Smooth muscle cell of the brain vasculature (primary cell): ENCODE measurements around the gene LRP1-AS.
"Not testable (repeated sequence)": the region's sequence is repeated elsewhere in the genome, so short reads cannot be mapped to it uniquely, and the experiment has no call there.

Experiments
- DNase-seq: peaks from one replicate; pipeline ENCODE4 v3.0.0-alpha.2; 2012; ENCODE audit warnings: low read depth, low spot score

LRP1-AS gene

GRCh38 chr12:57120718-57121117 lies 26.7 kb downstream of the LRP1-AS start:
- not testable (repeated sequence) for DNase-seq

- no peak for DNase-seq
Observed at GRCh38 chr12:57119294-57120085, 27.9 kb downstream of the LRP1-AS start.

GRCh38 chr12:57118711-57119271 lies 28.6 kb downstream of the LRP1-AS start:
- DNase-seq: no peak

- no peak for DNase-seq
Observed at GRCh38 chr12:57116580-57117281, 30.7 kb downstream of the LRP1-AS start.

- DNase-seq: no peak
Observed at GRCh38 chr12:57112492-57113294, 34.7 kb downstream of the LRP1-AS start.

GRCh38 chr12:57111031-57111734 lies 36.2 kb downstream of the LRP1-AS start, which contains the start of gene STAT6:
Gene STAT6 (minus strand): TSS chr12:57111362. CDS start chr12:57108278, 3,084 bp downstream.
- no peak for DNase-seq

- no peak for DNase-seq
Observed at GRCh38 chr12:57110104-57111030, 37.1 kb downstream of the LRP1-AS start.

- DNase-seq: no peak
Observed at GRCh38 chr12:57109207-57110103, 38.0 kb downstream of the LRP1-AS start.

GRCh38 chr12:57107456-57108155 lies 39.8 kb downstream of the LRP1-AS start:
- DNase-seq: no peak

GRCh38 chr12:57106021-57106708 lies 41.3 kb downstream of the LRP1-AS start:
- DNase-seq: no peak

GRCh38 chr12:57105011-57105753 lies 42.2 kb downstream of the LRP1-AS start:
- no peak for DNase-seq

GRCh38 chr12:57104292-57104910 lies 43.0 kb downstream of the LRP1-AS start:
- DNase-seq: no peak

- DNase-seq: no peak
Observed at GRCh38 chr12:57103856-57104255, 43.6 kb downstream of the LRP1-AS start.

- DNase-seq: no peak
Observed at GRCh38 chr12:57101892-57102695, 45.3 kb downstream of the LRP1-AS start.

- no peak for DNase-seq
Observed at GRCh38 chr12:57099766-57100165, 47.7 kb downstream of the LRP1-AS start.
